ENCODE data around the gene ASPDH. TPM values are rescaled to one million over a fixed set of nuclear protein-coding genes. Genes with fewer than 3 reads are reported as not detected.

ASPDH gene
- total RNA-seq, 1 experiment from 2014 or later: not detected

- Mint-ChIP-seq H3K4me3 (ENCODE audit: unreplicated experiment) (no peak overlapping the region), H3K4me1 (ENCODE audit: insufficient read depth, unreplicated experiment) (no peaks in the 10 kb centered on the region), H3K27me3 (ENCODE audit: insufficient read depth, unreplicated experiment) (peaks cover 21% of the 10 kb centered on the region), H3K9me3 (ENCODE audit: unreplicated experiment) (no peaks in the 10 kb centered on the region), H3K36me3 (ENCODE audit: insufficient read depth, unreplicated experiment) (peaks cover 6% of the 10 kb centered on the region), H3K27ac (ENCODE audit: low read depth, unreplicated experiment) (no peak overlapping the region)
- CTCF ChIA-PET: no interaction called here
- no TSS peak for BruUV-seq (replicated peaks)
- intact Hi-C loops (cut with micrococcal nuclease): no loop called here
- DNase-seq (ENCODE audit: unreplicated experiment): no peak
- no peak for TF ChIP-seq CTCF (IDR thresholded peaks at IDR 0.05; ENCODE audit: unreplicated experiment)
- POLR2A ChIA-PET: no interaction called here
Observed at GRCh38 chr19:50498219-50499056, 15.3 kb downstream of the ASPDH start.

DNA sequence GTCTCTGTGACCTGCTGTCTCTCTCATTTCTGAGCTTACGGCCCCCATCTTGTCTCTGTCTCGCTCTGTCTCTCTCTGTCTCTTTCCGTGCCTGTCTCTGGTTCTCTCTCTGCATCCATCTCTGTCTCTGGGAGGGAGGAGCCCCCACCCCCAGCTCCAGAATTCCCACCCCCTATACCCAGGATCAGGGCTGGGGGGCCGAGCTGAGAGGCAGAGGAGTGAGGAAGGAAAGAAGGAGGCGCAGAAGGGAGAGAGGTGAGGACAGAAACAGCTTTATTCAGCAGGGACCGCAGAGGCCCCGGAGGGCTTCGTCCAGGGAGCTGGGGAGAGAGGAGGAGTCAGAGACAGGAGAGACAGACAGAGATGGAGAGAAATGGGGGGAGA is 16.7 kb downstream of the ASPDH start:
- no peak for DNase-seq (ENCODE audit: unreplicated experiment)
- Mint-ChIP-seq H3K4me3 (ENCODE audit: unreplicated experiment) (no peak overlapping the region), H3K4me1 (ENCODE audit: insufficient read depth, unreplicated experiment) (no peaks in the 10 kb centered on the region), H3K27ac (ENCODE audit: low read depth, unreplicated experiment) (no peak overlapping the region), H3K27me3 (ENCODE audit: insufficient read depth, unreplicated experiment) (peaks cover 25% of the 10 kb centered on the region), H3K9me3 (ENCODE audit: unreplicated experiment) (peaks cover 2% of the 10 kb centered on the region), H3K36me3 (ENCODE audit: insufficient read depth, unreplicated experiment) (peaks cover 6% of the 10 kb centered on the region)
- ChIA-PET POLR2A (interaction anchor here (0.7 kb wide), 1 partner anchor 97 kb away, joined by 3 read pairs; no protein-coding TSS in a partner anchor), CTCF (no interaction called here)
- intact Hi-C loops (cut with micrococcal nuclease): no loop called here
- no peak for TF ChIP-seq CTCF (IDR thresholded peaks at IDR 0.05; ENCODE audit: unreplicated experiment)
- BruUV-seq (replicated peaks): no TSS peak

GRCh38 chr19:50496189-50497021 is 17.3 kb downstream of the ASPDH start:
- Mint-ChIP-seq H3K4me1 (ENCODE audit: insufficient read depth, unreplicated experiment) (peaks cover 4% of the 10 kb centered on the region), H3K36me3 (ENCODE audit: insufficient read depth, unreplicated experiment) (peaks cover 9% of the 10 kb centered on the region), H3K27me3 (ENCODE audit: insufficient read depth, unreplicated experiment) (peaks cover 31% of the 10 kb centered on the region), H3K9me3 (ENCODE audit: unreplicated experiment) (peaks cover 8% of the 10 kb centered on the region), H3K4me3 (ENCODE audit: unreplicated experiment) (no peak overlapping the region), H3K27ac (ENCODE audit: low read depth, unreplicated experiment) (no peak overlapping the region)
- DNase-seq (ENCODE audit: unreplicated experiment): no peak
- TF ChIP-seq CTCF (IDR thresholded peaks at IDR 0.05; ENCODE audit: unreplicated experiment): no peak
- intact Hi-C loops (cut with micrococcal nuclease): no loop called here
- BruUV-seq (replicated peaks): no TSS peak
- ChIA-PET POLR2A (interaction anchor here (0.7 kb wide), 1 partner anchor 96 kb away, joined by 3 read pairs; no protein-coding TSS in a partner anchor), CTCF (no interaction called here)

- POLR2A ChIA-PET: no interaction called here
- BruUV-seq (replicated peaks): no TSS peak
Observed at GRCh38 chr19:50495020-50495531, 18.6 kb downstream of the ASPDH start.

More at GRCh38 chr19:50495020-50495531, 18.6 kb downstream of the ASPDH start:
- H3K9me3 Mint-ChIP-seq (ENCODE audit: unreplicated experiment): peaks cover 18% of the 10 kb centered on the region
- peaks cover 37% of the 10 kb centered on the region for H3K27me3 Mint-ChIP-seq (ENCODE audit: insufficient read depth, unreplicated experiment)
- H3K4me3 Mint-ChIP-seq (ENCODE audit: unreplicated experiment): no peak overlapping the region
- no peak for TF ChIP-seq CTCF (IDR thresholded peaks at IDR 0.05; ENCODE audit: unreplicated experiment)
- DNase-seq (ENCODE audit: unreplicated experiment): no peak
- CTCF ChIA-PET: interaction anchor here (0.8 kb wide), 1 partner anchor 288 kb away, joined by 5 read pairs; no protein-coding TSS in a partner anchor
- H3K36me3 Mint-ChIP-seq (ENCODE audit: insufficient read depth, unreplicated experiment): peaks cover 11% of the 10 kb centered on the region
- no peak overlapping the region for H3K27ac Mint-ChIP-seq (ENCODE audit: low read depth, unreplicated experiment)
- peaks cover 7% of the 10 kb centered on the region for H3K4me1 Mint-ChIP-seq (ENCODE audit: insufficient read depth, unreplicated experiment)
- intact Hi-C loops (cut with micrococcal nuclease): no loop called here
